ENCODE data around the gene KRT7.

KRT7 gene

DNA sequence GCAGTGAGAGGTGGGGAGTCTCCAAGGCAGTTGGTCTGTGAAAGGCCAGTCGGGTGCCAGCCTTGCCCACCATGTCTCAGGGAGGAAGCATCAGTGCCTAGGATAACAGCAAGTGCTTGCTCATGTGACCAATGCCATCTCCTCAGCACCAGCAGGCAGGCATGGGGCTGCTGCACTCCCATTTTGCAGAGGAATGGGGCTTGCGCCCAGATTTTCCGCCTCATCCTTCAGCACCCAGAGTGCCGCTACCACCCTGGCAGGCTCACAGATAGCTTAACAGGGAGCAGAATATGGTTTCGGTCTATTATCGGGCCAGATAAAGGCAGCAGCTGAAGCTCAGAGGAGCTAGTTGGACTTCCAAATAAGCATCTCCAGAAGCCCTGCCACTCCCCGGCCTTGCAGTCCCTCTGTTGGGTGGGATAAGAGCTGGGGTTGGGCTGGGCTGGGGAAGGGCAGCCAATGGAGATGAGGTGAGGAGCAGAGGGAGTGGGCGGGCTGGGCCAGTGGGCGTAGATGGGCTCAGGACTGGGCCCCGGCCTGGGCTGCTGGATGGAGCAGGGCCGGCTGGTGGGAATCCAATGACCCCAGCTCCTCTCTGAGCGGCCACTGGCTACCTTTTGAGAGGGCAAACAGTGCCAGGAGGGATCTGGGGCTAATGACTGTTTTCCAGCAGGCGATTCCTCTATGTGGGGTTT lies 32.8 kb upstream of the KRT7 start:
- no peak for DNase-seq

DNA sequence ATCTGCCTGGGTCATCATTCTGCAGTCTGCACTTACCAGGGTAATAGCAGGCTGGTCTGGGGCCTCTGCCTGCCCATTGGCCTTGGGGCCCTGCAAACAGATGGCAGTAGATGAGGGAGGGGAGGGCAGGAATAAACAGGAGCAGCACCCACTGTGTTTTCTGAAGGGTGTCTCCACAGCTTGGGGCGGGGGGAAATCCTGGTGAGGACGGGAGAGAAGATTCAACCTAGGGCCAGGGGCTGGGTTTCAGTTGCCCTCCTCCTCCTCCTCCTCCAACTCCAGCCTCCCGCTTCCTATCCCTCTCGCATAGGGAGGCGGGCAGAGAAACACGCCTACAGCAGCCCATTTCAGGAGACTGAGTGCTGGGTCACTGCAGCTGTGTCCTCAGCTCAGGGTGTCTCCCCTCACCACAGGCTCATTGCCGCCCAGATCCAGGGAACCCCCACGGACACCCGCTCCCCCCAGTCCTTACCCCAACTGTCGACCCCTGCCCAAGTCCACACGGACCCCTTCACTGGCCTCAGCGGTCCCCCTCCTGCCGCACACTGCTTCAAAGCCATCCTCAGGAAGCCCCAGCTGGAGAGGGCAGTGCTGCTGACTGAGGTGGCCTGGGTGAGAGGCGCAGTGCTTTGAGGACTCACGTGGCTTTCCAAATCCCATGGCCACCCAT lies 32.1 kb upstream of the KRT7 start:
- no peak for DNase-seq

DNA sequence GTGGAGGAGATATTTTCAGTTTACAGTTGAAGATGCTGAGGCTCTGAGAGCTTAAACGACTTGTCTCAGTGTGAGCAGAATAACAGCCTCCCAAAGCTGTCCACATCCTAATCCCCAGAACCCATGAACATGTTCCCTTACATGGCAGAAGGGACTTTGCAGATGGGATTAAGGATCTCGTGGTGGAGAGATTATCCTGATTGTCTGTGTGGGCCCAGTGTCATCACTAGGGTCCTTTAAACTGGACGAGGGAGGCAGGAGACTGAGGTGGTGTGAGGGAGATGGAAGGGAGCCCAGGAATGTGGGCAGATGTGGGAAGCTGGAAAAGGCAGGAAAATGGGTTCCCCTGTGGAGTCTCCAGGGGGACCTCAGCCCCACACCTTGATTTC lies 31.6 kb upstream of the KRT7 start:
- no peak for DNase-seq

DNA sequence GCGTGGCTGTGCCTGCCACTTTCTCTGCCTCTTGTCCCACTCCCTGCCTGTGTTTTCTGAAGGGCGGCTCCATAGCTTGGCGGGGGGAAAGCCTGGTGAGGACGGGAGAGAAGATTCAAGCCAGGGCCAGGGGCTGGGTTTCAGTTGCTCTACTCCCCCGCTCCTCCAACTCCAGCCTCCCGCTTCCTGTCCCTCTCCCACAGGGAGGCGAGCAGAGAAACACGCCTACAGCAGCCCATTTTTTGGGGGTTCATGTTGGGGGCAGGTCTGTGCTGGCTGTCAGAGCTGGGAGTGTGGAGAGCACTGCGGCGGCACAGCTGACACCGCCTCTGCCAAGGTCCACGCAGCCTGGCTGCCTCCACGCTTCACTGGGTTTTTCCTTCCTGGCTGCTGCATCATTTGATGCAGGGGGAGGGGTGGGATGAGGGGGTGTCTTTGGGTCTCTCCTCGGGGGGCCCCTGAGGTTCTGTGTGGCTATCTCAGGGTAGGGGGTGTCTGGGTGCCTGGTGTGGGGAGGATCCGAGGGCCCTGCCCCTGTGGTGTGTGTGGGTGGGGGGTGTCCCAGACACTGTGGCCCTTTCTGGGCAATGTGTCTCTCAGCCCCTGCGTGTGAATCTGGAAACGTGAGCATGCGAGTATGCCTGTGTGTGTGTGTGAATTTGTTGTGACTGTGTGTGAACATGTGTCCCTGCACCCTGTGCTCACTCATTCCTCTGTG lies 30.5 kb upstream of the KRT7 start:
- no peak for DNase-seq

DNA sequence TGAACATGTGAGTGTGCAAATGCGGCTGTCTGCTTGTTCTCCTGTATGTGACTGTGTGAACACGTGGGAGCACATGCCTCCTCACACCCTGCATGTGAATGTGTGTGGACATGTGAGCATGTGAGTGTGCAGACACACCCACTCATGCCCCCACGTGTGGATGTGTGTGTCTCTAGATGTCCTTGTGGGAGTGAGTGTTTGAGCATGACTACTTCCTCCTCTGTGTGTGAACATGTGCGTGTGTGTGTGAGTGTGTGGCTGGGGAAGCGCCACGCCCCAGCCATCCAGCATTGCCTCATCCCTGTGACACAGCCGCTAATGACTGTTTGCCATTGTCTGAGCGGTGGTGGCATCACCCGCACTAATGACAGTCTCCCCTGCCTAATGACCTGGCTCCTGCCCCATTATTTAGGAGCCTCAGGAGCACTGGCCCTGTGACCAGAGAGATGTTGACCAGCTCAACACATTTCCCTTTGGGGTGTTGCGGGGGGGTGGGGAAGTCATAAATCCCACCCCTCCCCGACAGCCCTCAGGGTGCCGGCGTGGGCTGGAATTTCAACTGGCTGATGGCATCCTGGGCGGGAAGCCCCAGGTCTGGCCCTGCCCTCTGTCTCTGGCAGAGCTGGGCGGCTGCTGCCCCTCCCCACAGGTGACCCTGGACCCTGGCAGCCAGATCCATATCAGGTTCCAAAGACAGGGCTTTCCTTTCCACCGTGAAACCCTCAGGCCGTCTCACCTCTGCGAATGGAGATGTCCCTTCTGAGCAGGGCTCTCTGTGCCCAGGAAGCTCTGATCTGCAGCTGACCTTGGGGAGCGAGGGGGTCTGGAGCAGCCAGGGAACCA lies 29.7 kb upstream of the KRT7 start:
- no peak for DNase-seq

DNA sequence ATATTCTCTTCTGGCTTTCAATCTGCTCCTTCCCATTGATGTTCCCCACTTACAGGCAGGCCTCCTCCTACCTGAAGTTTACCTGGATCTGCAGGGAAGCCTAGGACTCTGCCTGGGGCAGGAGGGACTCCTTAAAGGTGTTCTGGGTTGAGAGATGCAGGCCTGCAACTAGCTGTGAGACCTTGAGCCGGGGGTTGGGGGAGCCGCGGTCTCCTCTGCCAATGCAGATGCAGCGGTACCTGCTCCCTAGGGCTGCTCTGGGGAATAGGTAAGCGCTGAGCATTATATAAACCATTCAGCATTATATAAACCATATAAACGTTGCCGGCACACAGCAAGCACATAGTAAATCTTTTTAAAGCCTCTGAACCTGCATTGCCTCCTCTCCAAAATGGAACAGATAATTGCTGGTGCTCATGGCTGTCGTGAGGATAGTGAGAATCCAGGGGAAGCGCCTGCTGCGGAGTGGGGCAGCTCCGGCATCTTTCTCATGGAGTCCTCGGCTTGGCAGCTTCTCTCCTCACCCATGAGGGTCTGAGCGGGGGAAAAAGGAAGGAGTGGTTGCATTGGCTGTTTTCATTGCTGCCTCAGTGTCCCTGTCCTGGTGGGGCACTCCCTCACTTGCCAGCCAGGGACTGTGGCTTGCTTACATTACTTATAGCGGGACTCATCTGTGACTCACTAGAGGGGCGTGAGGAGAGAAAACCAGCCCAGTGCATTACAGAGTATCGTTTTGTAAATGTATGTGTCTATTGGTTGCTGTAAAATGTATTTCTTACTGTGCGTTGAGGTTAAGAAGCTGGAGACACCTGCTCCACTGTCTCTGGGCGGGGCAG lies 28.7 kb upstream of the KRT7 start:
- DNase-seq, result no peak

DNA sequence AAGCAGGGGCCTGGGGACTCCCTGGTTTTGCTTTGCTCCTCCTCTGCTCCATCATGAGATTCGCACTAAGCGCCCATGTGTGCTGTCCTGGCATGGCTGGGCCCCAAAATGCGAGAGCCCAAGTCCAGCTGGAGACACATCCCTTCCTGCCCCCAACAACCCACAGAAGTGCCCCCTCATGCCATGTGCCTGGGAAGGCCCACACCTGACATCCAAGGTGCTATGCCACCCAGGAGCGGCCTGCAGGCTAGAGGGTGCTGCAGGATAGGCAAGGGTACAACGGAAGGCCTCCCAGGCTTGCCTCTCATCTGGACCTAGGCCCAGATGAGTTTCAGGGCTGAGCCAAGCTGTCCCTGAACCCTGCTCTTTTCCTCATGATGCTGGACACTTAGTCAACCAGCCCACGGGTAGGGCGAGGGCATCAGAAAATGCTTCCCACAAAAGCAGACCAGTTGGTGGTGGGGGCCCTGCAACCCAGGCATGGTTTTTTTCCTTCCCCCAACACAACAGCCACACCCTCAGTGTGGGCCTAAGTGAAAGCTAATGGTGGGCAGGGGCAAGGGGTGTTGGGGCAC lies 28.0 kb upstream of the KRT7 start:
- no peak for DNase-seq

DNA sequence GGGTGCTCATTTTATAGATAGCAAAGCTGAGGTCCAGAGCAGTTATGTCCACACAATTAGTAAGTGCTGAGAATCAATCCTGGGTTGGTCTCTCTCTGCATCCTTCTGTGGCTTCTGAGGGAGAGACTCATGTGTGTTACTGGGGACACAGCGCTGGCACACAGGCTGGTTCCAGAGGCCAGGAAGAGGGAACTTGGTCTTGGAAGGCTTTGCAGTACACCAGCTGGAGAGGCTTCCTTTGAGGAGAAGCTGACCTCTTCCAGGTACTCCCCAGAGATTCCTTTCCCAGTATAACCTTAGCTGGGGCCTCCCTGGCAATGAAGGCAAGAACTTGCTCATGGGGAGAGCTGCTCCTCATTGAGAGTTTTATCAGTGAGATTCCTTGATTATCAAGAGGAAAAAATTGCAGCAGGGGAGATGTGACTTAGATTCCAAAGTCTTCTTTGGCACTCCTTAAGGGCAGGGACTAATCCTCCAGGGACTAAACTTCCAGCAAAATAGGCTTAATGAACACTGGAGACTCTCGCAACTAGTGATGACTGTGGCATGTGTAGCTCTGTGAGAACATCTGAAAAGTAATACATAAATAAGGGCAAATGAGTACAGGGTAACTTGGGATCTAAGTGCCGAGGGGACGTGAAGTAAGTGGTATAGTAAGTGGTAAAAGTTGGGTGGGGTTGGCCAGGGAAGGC lies 27.3 kb upstream of the KRT7 start:
- DNase-seq, result no peak

DNA sequence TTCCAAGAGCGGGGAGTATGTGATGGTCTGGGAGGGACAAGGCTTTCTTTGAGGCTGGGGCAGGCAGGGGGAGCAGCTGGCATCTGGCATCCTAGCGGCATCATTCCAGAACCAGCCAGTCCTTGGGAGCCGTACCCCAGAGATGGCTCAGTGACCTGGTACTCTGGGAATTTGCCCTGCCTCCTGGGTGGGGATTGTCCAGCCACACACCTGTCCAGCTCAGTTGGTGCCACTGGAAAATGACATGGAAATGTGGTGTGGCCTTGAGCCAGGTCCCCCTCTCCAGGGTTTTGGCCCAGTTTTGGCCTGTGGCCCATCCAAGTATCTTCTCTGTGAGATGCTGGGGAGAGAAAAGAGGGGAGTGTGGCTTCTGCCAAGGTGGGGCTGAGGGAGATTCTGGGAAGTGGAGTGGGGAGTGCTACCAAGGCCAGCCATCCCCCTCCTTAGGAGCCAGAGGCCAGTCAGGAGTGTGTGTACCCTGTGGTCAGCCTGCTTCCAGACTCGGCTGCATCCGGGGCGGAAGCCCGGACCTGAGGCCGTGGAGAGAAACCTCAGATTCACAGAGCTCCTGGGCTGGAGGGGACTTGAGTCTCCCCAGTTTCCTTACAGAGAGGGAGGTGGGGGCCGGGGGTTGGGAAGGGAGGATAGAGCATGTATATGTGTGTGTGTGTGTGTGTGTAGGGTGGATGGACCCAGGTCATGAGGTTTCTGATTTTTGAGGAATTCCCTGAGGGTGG lies 26.6 kb upstream of the KRT7 start:
- no peak for DNase-seq

DNA sequence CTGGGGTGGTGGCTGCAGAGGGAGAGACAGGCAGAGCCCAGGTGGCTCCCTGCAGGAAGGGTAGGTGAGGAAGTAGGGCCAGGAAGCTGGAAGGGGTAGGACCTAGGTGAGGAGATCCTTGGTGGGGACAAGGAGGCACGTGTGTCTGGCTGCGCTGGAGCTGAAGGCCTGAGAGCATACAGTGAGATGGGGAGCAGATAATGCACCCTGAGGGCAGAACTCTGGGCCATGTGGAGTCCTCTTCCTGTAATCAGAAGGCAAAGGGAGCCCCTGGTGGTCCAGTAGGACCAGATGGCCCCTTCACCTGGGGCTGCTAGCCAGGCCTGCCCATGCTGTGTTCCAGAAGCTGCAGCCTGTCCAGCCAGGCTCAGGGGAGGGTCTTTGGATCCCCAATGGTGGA lies 25.9 kb upstream of the KRT7 start:
- DNase-seq, result no peak

DNA sequence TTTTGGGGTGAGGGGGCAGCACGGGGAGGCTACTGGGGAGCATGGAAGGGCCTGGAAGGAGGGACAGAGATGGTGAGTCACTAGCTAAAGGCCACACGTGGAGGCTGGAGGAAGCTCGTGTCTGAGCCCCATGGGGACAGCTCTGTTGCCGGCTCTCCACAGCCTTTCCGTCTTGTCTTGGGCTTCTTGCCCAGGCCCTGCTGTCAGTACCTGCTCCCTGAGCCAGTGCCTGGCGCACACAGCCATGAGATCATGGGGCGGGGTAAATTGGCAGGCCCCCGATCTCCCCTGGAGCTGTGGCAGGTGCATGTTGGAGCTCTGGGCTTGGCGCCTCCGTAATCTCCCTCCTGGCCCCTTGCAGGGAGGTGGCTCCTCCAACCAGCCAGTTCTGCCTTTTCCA lies 25.1 kb upstream of the KRT7 start:
- no peak for DNase-seq

DNA sequence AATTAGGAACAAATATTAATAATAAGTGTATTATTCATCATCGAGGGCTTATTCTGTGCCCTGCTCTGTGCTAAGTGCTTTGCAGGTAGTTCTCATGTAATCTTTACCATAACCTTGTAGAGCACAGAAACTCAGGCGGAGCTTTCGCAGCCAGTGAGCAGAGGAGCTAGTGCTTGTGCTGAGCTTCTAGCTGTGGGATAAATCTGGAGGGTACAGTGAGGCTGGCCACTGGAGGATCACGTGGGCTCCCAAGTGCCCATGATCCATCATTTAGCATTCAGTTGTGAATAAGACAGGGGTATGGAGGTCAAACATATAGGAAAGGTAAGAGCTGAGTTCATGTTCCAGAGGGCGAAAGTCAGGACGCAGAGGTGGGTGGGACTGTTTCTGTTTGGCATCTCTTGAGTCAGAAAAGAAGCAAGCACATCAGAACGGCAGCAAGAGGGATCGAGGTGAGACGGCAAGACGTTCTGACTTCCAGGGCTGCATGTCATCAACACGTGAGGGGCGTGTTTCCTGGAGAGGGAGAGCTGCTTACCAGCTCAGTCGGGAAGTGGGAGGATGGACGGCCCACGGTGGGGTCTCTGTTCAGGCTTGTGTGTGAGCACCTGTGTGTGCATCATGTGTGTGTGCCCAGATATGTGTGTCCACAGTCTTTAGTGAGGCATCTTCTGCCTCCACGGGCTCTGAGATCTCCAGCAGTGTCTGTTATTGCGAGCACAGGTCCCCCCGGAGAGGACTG lies 24.4 kb upstream of the KRT7 start:
- DNase-seq, result no peak

DNA sequence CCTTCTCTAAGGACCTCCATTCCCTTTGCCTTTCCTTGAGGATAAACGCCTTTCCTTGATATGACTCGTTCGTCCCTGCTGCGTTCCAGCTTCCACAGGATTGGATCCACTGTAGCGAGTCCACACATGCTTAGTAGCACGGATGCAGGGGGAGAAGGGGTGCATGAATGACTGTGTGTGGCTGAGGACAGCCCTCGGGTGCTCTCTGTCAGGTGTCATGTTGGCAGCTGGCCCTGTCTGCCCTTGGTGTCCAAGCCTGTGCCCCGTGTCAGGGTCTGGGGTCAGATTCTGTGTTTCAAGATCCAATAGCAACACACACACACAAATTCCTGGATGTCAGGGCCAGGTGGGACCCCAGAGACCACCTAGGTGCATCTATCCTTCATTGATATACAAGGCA lies 23.7 kb upstream of the KRT7 start:
- DNase-seq, result no peak

DNA sequence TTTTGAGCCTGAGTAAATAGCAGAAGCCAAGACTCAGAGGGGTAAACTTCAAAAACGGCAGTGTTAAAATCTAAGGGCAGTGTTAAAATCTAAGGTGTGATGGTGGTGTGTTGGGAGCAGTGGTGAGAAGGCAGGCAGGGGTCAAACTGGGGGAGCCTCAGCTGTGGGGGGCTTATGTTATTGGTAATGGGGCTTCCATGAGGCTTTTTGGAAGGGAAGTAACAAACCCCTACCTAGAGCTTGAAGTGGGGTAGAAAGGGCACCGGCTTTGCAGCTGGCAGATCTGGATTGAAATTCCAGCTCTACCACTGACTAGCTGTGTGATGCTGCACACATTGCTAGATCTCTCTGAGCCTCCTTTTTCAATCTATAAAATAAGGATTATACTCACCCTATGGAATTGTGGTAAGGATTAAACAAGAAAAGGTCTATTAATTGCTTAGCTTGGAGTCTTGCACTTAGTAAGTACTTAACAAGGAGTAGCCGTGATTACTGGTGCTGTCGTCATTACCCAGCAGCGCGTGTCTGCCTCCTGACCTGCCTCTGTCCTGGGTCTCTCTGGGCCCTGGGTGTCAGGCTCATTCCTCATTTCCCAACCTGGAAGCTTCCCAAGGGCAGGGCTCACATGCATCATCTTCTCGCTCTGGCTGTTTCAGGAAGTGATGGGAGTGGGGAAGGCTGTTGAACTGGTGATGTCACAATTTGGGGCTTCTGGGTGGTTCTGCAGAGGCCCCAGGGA lies 22.7 kb upstream of the KRT7 start:
- no peak for DNase-seq

DNA sequence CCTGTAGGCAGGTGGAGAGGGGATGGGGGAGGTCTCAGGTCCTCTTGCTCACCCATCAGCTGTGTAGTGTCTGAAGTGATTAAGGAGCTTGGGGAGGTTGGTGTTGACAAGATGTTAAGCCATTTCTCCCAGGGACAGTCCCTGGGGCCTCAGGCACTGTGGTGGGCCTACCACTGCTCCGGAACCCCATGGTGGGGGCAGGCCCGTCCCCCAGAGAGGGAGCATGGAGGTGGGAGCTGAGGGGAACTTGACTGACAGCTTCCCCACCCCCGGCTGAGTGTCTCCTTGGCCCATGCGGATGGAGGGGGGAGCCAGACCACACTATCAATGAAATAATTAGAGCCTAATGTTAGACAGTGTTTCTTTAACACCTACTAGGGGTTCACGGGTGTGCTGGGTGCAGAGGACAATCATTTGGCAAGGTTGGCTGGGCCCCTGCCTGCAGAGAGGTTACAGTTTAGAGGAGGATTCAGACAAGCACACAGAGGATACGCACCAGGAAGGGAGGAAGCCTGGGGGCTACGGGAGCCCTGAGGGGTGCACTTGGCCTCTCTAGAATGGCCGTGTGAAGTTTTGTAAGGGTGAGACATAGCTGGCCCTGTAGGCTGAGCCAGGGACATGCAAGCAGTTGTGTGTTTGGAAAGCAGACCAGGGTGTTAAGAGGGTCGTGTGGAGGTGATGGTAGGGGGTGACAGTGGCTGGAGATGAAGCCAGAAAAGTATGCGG lies 22.0 kb upstream of the KRT7 start:
- no peak for DNase-seq

DNA sequence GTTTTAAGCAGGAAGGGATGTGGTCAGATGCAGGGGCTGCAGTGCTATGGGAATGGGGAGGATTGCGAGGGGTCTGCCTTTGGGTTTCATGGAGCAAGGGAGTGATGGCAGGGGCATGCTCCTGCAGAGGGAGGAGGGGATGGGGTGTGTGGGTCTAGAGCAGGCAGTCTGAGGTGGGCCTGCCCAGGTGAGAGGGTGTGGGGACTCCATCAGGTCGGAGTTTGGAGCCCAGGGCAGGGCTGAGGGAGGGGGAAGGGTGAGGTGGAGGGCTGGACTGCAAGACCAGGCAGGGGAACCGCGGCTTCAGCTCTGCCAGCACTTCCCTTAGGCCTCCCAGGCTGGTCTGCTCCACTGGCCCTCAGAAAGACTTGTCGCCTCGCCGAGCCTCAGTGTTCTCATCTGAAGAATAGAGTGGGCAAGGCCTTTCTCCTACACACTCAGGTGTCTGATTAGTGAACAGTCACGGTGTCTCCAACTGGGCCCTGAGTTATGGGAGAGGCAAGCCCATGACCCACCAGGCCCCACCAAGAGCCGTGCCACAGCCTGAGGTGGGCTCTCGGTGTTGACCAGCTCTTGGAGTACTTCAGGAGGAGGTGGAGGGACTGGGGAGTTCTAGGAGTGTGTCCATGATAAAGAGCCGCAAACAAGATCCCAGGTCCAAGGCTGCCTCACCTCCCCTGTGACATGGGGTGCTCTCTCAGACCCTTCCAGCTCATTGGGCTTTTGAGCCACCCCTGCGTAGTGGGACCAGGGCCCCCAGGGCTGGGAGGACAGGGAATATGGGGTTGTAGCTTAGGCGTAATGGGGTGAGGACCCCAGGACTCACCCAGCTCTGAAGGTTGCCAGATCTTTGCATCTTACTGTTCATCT lies 21.1 kb upstream of the KRT7 start:
- no peak for DNase-seq
